BE2C (cell line): ENCODE measurements around the gene SERPING1. TPM values are rescaled to one million over a fixed set of nuclear protein-coding genes. Genes with fewer than 3 reads are reported as not detected.

ENCODE experiments used
- DNase-seq: peaks from one replicate; pipeline ENCODE4 v3.0.0-alpha.2; 2020
- H3K27me3 ChIP-seq: fragments of 250-450 bp; sonication (Bioruptor Pico); 2 replicates; pipeline ENCODE4 v1.5.1; 2020; ENCODE audit warnings: mild to moderate bottlenecking
- H3K36me3 ChIP-seq: fragments of 250-450 bp; sonication (Bioruptor Pico); 2 replicates; pipeline ENCODE4 v1.5.1; 2020; ENCODE audit warnings: mild to moderate bottlenecking
- H3K4me1 ChIP-seq: fragments of 250-450 bp; sonication (Bioruptor Pico); 2 replicates; pipeline ENCODE4 v1.5.1; 2020
- H3K4me3 ChIP-seq: 2 replicates; pipeline ENCODE4 v1.5.1; 2011; ENCODE audit warnings: low read depth, low read length
- H3K9me3 ChIP-seq: fragments of 250-450 bp; sonication (Bioruptor Pico); 2 replicates; pipeline ENCODE4 v1.5.1; 2020
- CTCF ChIP-seq: IDR thresholded peaks from 2 replicates; pipeline ENCODE4 v1.5.1; 2012; ENCODE audit warnings: mild to moderate bottlenecking, low read depth, low read length
- polyA plus RNA-seq: library from polyadenylated mRNA; unstranded; fragments of >200 nt; gene quantifications from one replicate; pipeline ENCODE4 v1.2.1, GENCODE V29; 2012; ENCODE audit warnings: low read depth, missing spikeins; ENCODE audit not compliant: insufficient read length, insufficient read depth

Gene SERPING1
- polyA plus RNA-seq, result not detected

- Histone ChIP-seq H3K27me3 (no peaks in the 10 kb centered on the region), H3K36me3 (no peaks in the 10 kb centered on the region), H3K4me3 (no peak within 1 kb of the TSS), H3K4me1 (no peaks in the 10 kb centered on the region), H3K9me3 (no peaks in the 10 kb centered on the region)
- TF ChIP-seq CTCF, result no peak
- no peak for DNase-seq
These were observed at the start of gene SERPING1 for GRCh38 chr11:57597461-57597915. Gene SERPING1 (plus strand): TSS chr11:57597685. CDS start chr11:57598271, 586 bp downstream.

DNA sequence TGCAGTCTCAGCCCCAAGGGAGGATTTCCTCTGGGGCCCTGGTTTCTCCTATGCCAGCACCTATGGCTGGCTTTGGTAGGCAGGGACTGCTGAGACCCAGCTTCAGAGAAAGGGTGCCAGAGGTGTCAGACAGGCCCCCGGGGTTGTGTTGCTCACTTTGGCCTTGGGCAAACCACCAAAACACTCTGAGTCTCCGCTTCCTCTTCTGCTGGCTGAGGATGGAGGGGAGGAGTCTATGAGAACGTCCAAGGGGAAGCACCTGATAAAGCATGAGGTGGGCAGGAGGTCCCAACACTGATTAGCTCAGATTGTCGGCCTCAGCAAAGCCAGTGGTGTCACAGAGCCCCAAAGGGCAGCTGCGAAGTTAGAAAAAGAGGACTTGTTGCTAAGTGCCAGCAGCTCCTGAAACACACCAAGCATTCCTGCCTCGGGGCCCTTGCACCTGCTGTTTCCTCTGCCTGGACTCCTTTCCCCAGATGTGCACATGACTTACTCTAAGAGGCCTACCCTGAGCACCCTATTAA is 49.6 kb upstream of the SERPING1 start:
- Histone ChIP-seq H3K27me3 (no peaks in the 10 kb centered on the region), H3K4me3 (no peak overlapping the region), H3K4me1 (no peaks in the 10 kb centered on the region), H3K9me3 (no peaks in the 10 kb centered on the region), H3K36me3 (no peaks in the 10 kb centered on the region)
- TF ChIP-seq CTCF, result no peak
- DNase-seq, result no peak

GRCh38 chr11:57549983-57550382 is 47.5 kb upstream of the SERPING1 start:
- H3K36me3 ChIP-seq, result no peaks in the 10 kb centered on the region
- DNase-seq, result no peak
- TF ChIP-seq CTCF, result no peak

GRCh38 chr11:57551941-57552340 is 45.5 kb upstream of the SERPING1 start:
- TF ChIP-seq CTCF, result no peak
- Histone ChIP-seq H3K4me1 (no peaks in the 10 kb centered on the region), H3K9me3 (no peaks in the 10 kb centered on the region), H3K27me3 (no peaks in the 10 kb centered on the region), H3K4me3 (no peak overlapping the region), H3K36me3 (no peaks in the 10 kb centered on the region)
- DNase-seq, result no peak

More at GRCh38 chr11:57549983-57550382, 47.5 kb upstream of the SERPING1 start:
- no peaks in the 10 kb centered on the region for H3K27me3 ChIP-seq
- H3K4me1 ChIP-seq, result no peaks in the 10 kb centered on the region
- H3K9me3 ChIP-seq, result no peaks in the 10 kb centered on the region
- H3K4me3 ChIP-seq, result no peak overlapping the region

- Histone ChIP-seq H3K4me3 (no peak overlapping the region), H3K36me3 (no peaks in the 10 kb centered on the region), H3K9me3 (no peaks in the 10 kb centered on the region), H3K27me3 (no peaks in the 10 kb centered on the region), H3K4me1 (no peaks in the 10 kb centered on the region)
- TF ChIP-seq CTCF, result no peak
- DNase-seq, result no peak
These were observed 45.0 kb upstream of the SERPING1 start for GRCh38 chr11:57552479-57552878.

DNA sequence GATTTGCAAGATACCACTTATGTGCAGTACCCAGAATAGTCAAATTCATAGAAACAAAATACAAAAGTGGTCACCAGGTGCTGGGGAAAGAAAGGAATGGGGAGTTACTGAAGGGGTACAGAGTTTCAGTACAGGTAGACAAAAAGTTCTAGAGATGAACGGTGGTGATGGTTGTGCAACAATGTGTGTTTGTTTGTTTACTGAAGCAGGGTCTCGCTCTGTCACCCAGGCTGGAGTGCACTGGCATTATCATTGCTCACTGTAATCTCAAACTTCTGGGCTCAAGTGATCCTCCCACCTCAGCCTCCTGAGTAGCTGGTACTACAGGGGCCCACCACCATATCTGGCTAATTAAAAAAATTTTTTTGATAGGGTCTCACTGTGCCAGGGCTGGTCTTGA is 42.1 kb upstream of the SERPING1 start:
- H3K36me3 ChIP-seq, result no peaks in the 10 kb centered on the region

More for the DNA sequence above, 42.1 kb upstream of the SERPING1 start:
- no peaks in the 10 kb centered on the region for H3K27me3 ChIP-seq
- no peak for TF ChIP-seq CTCF
- no peaks in the 10 kb centered on the region for H3K4me1 ChIP-seq
- H3K9me3 ChIP-seq, result no peaks in the 10 kb centered on the region
- no peak overlapping the region for H3K4me3 ChIP-seq
- no peak for DNase-seq
